Left kidney (tissue), 2 donors: ENCODE data around the gene CAMTA1. TPM values are rescaled to one million over a fixed set of nuclear protein-coding genes. Genes with fewer than 3 reads are reported as not detected.

Experiments used
- DNase-seq: peaks from one replicate; pipeline ENCODE4 v3.0.0-alpha.2; 2013
- polyA plus RNA-seq: library from polyadenylated mRNA; unstranded; fragments of 120-200 nt; gene quantifications from one replicate; pipeline ENCODE4 v1.2.1, GENCODE V29; 2013; ENCODE audit not compliant: insufficient read length

The CAMTA1 gene
- polyA plus RNA-seq, 1 donor = 88.8 TPM

DNA sequence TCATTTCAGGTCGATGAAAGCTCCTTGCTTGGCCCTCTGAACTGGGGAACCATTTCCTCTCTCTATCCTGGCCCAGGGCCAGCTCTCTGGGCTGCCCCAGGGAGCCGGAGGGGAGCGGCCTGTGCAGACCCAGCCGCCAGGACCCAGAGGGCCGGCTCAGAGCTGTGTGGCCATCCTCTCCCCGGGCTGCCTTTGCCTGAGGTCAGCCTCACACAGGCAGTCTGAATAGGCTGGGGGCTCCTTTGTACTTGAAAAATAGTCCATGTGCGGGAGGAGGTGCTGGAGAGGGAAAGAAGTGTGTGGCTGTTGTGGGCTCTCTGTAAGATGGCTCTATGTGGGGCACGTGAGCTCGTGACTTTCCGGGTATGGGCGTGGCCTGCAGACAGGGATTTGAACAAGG is 710.7 kb downstream of the CAMTA1 start:
- no peak for DNase-seq

DNA sequence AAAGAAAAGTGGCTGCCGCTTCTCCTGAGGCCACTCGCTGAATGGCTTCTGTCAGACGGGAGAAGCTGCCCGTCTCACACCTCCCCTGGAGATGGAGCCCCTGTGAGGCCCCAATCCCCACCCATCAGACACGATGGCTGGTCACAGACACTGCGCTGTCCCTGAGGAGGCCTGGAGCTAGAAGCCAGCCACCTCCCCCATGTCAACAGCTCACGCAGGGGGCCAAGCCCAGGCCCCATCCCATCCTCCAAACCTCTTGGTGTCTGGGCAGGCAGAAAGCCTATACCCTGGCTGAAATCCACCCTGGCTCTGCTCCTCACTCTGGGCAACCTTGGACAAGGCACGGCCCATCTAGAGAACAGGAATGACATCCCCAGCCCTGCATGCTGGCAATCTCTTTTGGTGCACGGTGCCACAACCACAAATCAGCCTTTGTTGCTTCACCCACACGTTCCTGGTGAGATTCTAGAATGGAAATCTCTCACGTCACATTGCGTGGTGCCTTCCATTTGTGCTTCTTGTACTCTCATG is 711.9 kb downstream of the CAMTA1 start:
- no peak for DNase-seq

DNA sequence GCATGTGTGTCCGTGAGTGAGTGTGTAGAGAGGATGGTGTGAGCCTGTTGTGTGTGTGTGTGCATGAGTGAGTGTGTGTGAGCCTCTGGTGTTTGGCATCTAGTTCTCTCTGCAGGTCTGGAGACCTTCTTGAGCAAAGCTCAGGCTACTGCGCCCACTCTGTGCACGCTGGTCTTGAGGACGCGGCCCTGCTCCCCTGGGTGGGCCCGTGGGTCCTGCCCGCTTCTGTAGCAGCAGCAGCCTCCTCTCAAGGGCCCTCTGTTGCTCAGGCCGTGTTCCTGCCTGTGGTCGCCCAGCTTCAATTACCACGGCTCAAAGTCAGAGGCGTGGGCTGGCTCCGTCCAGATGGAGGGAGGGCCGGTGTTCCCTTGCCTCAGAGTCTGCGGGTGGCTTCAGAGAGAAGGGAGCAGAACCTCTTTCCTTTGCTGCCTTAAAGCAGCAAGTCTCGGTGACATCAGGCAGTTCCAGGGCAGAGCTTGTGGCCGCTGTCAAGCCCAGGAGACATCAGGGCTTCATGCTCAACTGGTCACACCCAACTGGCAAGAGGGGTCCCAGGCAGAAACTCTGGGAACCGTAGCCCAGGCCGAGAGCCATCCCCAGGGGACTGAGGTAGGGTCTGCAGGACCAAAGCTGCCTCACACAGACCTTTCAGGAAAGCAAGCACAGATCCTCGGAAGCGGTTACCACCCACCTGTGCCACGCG is 715.3 kb downstream of the CAMTA1 start:
- DNase-seq = no peak

DNA sequence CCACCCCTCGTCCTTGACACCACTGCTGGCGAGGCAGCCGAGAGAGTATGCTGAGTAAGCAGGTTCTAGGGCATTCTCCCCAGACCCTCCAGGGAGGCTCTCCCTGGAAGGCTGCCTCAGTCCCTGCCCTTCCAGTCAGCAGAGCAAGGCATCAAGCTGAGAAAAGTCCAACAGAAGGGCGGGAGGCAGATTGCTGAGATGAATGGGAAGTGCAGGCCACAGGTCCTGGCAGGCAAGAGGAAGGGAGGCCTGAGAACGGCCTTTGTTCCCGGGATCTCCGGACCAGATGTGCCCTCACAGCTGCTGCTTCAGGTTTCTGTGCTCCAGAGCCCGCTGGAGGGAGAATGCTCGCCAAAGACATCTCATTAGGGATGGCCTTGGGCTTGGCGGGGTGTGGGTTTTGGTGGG is 715.8 kb downstream of the CAMTA1 start:
- no peak for DNase-seq

DNA sequence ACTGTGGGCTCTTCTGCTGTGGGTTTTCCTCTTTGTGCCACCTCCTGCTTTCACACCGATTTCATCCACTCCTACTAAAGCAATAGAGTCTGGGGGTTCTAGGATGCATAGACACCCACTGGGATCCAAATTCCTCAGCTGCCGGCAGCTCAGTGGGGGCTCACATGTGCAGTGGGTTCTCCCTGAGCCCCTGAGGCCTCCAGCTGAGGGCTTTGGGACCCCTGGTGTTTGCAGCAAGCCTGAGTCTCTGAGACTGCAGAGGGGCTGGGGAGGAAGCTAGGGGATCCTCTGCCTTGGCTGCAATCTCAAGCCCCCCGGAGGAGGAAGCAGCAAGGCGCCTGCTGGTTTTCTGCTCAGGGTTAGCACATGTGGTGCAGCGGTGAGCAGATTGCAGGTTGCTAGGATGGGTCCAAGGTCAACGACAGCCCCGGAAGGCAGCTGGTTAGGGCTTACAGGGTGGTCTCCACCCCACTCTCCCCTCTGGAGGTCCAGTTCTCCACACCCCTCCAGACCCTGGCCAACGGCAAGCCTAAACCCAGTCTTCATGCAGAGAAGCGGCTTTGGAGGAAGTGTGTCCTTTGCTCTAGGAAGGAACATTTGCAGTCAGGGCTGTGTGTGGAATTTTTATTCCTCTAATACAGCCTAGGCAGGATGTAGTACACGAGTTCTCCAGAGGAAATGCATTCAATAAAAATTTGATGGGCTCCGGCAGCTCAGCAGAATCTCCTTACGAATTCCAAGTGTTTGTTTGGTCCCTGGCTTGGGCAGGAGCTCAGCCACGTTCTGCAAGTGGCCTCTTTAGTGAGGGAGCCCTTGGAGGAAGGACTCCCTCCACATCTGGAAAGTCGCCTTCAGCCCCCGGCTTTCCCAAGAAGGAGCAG is 716.7 kb downstream of the CAMTA1 start:
- DNase-seq = no peak

DNA sequence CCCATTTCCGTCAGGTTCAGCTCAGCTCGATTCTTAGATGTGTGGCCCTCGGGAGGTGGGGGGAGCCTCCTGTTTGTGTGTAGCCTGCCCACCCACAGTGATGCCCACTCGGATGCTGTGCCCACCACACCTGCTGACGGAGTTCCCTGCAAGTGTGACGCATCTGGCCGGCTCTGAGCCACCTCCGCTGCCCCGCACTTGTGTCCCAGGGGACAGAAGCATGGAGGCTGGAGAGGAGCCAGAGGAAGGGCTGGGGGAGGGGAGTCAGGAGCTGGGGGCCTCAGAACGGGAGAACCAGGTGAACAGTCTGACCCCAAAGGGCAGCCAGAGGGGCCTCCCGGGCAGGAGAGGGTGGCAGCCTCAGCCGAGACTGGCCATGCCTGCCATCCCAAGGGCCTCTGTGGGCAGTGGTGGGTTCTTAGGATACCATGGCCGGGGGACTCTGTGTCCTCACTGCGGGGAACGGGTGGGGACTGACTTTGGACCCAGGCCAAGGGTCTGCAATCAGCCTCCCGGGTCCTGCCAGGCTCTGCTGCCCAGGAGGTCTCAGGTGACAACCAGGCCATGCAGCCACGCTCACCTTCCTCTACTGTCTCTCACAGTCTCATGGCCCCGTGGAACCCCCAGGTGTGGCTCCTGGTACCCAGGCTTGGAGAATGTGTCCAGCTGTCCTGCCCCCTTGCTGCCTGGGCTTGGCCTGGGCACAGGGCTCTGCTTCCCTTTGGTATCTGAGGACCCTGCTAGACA is 718.6 kb downstream of the CAMTA1 start:
- no peak for DNase-seq

DNA sequence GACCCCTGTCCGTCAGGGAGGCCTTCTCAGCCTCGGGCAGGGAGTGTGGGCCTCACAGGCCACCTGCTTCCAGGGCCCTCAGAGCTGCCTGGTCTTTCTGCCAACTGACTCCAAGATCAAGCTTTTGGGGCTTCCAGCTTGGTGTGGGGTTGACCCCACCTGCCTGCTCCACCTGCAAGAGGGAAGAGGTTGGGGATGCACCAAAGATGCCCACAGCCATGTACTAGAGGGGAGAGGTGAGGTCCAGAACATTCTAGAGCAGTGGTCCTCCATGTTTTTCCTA is 719.1 kb downstream of the CAMTA1 start:
- DNase-seq = no peak

DNA sequence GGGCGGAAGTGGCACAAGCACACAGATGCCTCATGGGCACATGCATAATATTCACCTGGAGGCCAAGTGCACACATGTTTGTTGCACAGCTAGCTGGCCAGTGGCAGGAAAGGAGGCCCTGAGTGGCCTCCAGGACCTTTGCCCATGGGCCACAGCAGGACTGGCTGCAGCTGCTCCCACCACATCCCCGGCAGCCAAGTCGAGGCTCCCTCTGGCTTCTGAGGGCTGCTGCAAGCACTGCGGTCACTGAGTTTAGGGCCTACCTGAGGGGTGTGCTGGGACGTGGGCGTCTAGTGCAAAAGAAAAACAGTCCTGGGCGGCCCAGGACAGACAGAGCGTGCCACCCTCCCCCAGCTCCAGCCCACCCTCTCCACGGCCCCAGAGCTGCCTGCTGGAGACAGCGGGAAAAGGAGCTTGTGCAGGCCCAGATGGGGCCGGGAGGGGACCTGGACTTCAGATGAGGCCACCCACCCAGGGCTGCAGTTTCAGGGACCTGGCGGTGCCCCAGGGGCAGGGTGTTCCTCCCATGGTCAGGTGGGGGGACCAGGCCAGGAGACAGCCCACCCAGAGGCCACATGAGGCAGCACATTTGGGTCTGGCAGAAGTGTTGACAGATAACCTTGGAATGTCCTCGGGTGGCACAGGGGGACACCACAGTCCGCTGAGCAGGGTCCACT is 720.0 kb downstream of the CAMTA1 start:
- no peak for DNase-seq

DNA sequence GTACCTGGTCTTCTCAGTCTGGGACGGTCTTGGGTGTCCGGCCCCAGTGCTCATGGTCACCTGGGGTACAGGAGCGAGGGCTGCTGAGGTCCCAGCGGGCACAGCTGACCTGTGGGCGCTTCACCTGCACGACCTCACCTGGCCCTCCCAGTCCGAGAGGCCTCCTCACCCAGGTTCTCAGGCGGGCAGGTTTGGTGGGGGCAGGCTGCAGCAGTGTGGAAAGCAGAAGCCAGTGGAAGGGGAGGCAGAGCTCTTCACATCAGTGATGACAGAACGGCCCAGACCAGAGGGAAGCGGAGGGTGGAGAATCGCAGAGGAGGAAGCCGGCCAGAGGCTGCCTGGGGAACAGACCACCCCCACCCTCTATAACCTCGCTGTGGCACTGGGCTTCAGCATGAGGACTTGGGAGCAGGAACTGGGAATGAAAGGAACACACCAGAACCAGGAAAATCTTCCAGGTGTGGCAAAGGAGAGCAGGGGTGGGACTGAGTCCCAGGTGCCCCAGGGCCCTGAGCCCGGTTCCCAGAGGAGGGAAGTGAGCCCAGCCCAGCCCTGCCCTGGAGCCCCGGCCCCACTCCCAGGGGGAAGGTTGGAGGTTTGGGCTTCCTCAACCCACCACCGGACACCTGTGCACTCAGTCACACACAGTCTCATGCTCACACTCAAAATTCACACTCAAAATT is 720.7 kb downstream of the CAMTA1 start:
- no peak for DNase-seq

DNA sequence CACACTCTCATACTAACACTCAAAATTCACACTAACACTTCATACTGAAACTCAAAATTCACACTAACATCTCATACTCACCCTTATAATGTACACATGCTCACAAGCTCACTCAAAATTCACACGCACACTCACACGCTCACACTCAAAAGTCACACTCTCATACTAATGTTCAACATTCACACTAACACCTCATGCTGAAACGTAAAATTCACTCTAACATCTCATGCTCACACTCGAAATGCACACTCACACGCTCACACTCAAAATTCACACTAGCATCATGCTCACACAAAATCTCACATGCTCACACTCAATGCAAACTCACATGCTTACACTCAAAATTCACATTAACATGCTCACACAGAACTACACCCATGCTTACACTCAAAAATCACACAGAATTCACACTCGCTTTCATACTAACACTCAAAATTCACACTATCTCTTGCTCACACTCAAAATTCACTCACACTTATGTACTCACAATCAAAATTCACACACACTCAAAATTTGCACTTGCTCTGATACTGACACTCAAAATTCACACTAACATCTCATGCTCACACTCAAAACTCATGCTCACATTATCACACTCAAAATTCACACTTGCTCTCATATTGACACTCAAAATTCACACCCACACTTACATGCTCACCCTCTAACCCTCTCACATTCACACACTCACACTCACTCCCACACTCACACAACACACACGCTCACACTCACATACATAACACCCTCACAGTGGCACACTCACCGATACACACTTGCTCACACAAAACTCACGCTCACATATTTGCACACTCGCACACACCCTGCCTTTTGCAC is 721.4 kb downstream of the CAMTA1 start:
- DNase-seq = no peak

DNA sequence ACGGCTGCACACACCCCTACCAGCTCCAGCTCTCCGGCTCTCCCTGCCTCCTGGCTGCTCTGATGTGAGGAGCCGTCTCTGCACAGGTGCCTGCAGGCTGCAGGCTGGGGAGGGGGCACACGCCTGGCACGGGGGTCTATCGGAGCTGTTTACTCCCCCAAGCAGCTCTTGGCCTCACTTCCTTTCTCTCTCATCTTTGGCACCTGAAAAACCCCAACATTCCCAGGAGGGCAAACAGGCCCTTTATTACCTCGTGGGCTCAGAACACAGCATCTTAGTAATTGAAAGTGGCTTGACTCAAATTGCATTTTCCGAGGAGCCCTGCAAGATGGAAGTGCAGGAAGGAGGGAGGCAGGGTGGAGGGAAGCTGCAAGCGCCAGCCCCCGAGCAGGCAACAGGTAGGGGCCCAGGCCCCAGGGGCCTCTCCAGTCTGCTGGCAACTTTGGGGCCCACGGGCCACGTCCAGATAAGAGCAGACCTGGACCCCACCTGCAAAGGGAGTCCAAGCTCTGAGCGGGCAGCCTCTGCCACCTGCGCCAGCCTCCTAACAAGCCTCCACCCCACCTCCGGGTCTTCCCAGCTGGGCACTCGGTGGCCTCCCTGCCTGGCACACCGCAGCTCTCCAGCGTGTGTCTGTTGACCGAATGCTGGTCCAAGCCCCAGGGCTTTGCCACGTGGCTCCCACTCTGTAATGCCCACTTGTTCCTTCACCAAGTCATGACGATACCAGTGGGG is 722.2 kb downstream of the CAMTA1 start:
- no peak for DNase-seq

DNA sequence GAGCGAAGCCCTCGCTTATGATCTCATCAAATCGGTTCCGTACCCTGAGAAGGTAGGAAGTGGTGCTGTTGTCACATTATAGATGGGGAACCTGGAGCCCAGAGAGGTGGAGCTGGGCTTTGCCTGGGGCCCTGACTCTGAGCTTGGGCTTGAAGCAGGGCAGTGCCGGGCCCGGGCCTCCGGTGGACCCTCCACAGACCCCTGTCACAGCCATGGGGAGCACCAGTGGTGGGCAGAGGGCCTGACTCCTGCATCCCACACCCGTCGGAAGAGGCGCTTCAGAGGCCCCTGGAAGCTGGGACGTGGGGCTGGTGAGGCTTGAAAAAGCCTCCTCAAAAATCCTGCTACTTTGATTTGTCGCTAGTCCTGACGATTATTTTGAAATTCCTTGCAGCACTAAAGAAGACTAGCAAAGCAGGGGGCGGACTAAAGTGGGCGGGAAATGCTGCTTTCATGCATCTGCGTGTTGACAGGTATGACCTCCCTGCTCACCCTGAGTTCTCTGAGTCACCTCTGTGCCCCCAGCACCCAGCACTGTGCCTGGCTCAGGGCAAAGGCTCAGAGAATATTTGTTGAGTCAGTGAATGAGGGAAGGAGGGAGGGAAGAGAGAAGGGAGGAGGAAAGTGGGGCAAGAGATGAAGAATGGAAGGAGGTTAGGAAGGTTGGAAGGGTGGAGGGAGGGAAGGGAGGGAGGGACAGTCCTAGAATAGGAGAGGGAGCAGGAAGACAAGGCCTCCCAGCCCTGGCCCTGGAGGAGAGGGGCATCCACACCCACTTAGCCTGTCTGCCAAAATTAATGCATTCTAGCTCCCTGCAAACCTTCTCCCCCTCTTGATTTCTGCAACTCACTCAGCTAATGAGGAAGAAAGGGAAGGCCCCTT is 723.0 kb downstream of the CAMTA1 start:
- DNase-seq = no peak

DNA sequence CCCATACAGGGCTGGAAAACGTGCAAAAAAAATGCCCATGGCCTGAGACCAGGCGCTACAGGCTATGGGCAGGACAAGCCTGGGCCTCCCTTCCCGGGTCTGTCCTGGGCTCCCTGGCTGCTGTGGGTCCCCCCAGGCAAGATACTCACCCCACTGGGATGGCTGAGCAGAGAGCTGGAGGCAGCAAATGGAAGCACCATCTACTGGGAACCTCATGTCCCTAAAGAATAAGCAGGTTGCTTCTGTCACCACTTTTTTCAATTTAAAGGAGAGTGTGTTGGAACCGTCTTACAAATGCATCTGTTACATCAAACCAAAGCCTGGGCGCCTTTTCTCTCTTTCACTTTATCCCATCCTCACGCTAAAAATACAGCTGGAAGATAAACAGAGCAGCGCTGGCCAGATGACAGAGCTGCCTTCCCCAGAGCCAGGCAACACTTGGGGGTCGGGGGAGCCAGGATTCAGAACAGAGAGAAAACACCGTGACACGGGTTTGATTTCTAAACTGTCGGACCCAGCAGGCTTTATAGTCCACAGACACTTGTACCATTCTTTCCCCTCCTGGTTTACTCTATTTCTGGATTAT is 723.8 kb downstream of the CAMTA1 start:
- DNase-seq = no peak

DNA sequence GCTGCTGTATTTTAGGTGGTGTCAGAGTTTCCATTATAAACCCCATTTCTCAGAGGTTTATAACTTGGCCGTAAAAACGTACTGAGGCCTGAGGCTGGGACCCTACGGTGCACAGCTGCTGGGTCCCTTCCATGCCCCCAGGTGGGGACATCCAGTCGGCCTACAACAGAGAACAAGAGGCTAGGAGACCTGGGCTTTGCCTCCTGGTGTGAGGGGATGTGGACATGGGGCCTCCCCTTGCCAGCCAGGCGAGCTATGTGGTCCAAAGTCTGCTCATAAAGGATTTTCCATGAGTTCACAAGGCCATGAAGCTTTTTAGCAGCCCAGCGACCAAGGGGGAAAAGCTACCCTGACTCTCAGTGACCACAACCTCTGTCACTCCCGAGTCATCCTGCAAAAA is 724.3 kb downstream of the CAMTA1 start:
- DNase-seq = no peak

DNA sequence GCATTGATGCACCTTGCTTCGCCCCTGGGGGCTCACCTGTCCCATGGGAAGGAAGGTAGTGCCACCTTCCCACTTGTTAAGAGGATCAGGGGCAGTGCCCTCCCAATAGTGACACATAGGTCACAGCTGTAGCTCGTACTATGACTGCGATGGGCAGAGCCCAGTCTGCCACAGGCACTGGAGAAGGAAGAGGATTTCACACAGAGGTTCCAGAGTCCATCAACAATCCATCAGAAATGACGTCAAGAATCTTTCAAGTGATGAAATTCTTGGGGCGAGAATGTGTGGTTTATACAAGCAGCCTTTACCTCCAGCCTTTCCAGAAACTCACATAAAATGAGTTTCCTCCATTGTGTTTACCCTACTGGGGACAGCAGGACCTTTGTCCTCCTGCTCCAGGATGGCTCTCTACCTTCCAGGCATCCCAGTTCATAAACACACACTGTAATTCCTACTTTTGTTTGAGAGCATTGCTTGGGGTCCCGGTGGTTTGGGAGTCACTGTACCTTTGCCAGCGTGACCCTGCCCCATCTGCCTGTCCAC is 725.2 kb downstream of the CAMTA1 start:
- DNase-seq = no peak

DNA sequence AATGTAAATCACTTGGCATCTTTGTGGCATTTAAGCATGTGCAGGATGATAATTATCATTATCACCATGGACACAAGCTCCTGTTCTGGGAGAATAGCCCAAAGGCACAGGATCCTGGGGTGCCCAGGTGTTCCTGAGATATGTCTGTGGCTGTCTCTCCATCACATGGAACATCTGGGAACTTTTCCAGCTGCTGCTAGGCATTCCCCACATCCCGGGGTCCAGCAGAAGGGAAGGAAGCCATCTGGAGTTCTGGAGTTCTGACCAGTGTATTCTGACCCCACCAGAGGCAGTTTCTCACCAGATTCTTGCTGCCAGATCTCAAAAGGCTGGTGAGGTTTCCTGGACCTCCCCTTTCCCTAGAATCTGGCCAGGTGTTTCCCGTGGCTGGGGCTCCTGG is 726.1 kb downstream of the CAMTA1 start:
- no peak for DNase-seq

DNA sequence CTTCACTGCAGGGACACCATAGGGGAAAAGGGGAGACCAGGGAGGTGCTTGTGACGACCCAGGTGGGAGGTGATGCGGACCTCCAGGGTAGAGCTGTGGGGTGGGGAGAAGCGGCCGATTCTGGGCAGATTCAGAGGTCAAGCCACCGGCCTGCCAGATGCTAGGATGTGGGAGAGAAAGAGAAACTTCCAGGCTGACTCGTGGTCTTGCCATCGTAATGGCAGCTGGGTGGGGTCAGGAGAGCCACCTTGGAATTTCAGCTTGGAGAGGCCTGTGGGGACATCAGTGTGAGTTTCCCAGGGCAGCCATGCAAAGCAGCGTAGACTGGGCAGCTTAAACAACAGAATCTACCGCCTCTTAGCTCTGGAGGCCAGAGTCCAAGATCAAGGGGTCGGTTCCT is 727.8 kb downstream of the CAMTA1 start:
- no peak for DNase-seq

DNA sequence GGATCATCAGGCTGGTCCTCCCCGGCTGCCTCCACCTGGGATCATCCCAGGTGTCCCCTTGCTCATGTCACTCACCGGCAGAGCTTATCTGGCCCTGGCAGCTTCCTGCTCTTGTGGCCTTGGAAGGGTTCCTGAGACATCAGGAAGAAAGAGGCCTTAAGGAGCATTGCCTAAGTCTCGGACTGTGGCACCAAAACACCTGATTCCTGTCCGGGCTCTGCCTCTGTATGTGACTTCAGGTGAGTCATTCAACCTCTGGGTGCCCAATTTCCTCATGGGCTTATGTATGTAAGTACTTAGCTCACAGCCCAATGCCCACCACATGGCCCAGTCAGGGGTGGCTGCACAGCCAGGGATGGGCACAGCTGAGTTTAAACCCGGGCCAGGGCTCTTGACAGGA is 729.9 kb downstream of the CAMTA1 start:
- no peak for DNase-seq
